Cortex of kidney (tissue), 1 donor: ENCODE data around the gene CARS1.

Experiments used
- DNase-seq: peaks from one replicate; lab custom pipeline; 2025; lab: John Stamatoyannopoulos, UW

CARS1 gene

GRCh38 chr11:2955906-2956476 is 101.2 kb downstream of the CARS1 start:
- DNase-seq = no peak

- no peak for DNase-seq
Measured at GRCh38 chr11:2954263-2954662, 103.0 kb downstream of the CARS1 start.

- DNase-seq = no peak
Measured at GRCh38 chr11:2952290-2952689, 104.9 kb downstream of the CARS1 start.

GRCh38 chr11:2951231-2952110 is 105.8 kb downstream of the CARS1 start:
- DNase-seq = no peak
